G401.6 (cell line): ENCODE results near the gene FBN1.

Experiments
- FAIRE-seq: peaks from 2 replicates; lab custom pipeline; 2012; peaks lifted over from hg19 to GRCh38; lab: Jason Lieb, UNC

Gene FBN1

DNA sequence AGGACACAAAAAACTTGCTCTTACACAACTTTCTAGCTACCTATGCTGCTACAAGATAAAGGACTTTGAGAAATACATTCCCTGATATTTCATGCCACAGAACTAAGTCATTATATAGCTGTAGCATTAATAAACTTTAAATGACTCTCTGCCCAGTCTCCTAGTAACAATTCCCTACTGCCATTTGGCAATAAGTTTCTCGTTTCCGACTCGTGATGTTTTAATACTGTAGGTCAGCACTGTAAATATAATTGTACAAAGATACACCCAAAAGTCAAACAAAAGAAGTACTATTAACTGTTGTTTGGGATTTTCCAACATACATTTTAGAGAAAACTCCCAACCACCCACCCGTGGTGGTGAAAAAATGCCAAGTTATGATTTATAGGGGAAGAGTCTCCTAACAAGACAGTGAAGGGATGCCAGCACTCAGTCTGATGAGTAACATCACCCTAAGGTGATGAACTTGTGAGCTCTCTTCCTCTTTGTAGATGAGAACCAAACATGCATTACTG is 182.1 kb downstream of the FBN1 start:
- no peak for FAIRE-seq

DNA sequence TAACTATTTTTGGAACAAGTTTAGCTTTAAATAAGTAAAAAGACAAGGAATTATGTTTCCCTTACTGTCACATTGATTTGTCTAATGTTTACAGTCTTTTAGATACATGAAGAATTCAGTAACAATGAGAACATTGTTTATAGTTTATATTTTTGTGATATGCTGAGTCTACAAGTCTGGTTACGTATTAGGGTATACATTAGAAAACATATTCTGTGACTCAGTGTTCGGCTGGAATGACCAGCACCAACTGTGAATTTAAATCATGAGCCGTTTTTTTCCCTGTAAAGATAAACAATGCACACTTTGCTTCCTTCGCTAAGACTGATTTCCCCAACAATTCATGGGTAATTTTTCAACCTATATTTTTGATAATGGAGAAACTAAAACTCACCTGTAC is 182.8 kb downstream of the FBN1 start:
- no peak for FAIRE-seq

DNA sequence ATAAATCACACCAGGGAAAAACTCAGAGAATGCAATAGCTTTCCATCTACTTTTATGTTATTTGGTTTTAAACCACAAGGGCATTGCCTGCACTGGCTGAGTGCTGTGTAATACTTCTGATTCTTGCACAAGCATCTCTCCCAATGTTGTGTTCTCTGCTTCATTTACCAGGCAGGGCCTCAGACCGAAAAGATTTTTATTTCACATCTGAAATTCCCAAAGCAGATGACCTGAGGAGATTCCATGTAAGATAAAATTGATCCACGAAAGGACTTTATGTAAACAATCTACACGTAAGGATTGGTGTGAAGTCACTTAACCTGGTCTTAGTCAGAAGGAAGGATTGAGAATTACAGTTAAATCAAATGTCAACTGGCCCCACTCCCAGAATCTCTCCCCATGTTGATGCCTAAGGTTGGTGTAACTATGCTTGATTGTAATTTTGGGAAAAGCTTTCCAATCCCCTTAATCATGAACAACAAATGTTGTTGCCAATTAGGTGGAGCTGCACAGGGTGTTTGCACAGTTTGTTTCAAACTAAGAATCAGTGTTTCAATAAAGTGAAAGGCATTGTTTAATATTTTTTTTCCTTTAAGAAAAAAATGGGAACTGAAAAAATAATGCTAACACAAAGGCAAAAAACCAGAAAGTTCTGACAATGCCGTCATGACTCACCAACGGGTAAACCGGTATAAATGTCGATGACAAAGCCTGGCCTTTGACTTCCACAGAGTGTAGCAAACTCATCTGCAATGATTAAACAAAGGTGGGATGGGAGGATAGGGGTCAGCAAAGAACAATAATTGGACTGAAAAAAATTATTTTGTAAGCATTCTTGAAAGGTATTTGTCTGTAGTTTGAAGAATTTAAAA is 185.7 kb downstream of the FBN1 start:
- FAIRE-seq = no peak

DNA sequence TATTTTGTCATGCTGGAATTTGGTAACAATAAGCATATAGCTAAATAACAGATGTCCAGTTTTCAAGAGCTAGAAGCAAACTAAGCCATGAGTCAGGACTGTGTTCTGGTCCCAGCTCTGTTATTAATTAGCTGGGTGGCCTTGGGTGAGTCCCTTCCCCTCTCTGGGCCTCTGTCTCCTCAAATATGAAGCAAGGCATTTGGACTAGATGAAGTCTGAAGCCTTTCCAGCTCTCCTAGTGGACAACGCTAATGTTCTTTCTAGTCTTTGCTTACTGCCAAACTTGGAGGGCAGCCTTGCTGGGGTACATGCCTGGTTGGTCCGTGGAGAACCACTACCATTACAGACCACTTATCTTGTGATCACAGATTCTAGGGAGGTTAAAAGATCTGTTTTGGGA is 186.6 kb downstream of the FBN1 start:
- FAIRE-seq = no peak

DNA sequence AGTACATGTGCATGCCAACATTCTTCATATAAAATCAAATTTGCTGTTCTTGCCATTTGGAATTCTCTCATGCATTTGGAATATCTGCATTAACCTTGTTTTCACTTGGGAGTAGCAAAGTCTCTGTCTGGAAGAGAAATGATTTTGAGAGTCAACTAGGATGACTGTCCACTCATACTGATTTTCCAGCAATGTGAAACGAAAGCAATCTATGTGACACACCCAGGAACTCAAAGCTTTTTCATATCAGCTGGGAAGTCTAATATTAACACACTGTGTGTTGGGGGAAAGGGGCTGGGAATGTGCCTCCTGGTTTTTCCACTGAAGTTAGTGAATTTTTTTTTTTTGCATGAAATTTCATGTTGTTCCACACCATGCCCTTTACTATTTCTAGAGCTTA is 189.4 kb downstream of the FBN1 start:
- no peak for FAIRE-seq

DNA sequence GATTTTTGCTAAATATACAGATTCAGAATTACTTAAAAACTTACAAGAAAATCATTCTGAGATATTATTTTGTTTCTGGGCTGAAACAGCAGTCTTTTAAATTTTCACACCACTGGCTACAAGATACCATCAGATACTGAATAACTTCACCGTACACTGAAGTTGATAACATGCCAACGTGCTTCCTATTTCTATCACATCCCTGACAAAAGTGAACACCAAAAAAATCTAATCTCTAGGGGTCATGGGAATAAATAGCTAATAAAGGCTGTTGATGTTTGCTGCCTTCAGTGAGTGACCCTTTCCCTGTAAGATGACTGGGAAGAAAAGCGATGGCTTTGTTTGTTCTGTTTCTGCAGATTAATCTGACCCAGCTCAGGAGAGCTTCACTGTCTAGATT is 193.8 kb downstream of the FBN1 start:
- no peak for FAIRE-seq

DNA sequence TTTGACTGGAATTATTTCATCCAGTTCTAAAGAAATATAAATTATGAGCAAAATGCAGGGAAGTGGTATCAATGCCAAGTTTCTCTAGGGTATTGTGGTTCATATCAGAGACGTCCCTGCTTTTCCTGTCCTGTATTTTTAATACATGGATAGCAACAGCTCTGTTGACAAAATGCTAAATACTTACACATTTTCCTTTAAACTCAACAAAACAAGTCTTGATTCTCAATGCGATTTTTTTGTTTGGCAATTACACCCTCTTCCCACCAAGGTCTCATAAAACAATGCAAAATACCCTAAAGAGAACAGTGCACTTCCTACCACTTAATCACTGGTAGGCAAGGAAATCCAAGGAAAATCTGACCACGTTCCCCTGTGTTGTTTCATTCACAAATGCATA is 194.3 kb downstream of the FBN1 start:
- no peak for FAIRE-seq

DNA sequence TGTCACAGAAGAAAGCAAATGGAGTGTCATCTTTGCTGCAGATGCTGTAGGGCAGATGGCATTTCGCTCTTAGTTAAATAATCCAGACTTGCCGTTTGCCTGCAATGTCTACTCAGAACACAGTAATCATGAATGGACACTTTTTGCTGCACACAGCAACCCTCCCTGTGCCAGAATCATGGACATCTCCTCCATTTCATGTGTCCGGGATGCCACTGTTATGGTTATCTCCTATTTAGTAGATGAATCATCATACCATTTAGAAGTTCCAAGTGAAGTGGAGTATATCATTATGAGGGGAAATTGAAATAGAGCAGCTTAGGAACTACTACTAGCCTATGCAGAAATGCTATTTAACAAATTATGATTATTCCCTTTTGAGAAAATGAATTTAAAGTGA is 195.8 kb downstream of the FBN1 start:
- FAIRE-seq = no peak

DNA sequence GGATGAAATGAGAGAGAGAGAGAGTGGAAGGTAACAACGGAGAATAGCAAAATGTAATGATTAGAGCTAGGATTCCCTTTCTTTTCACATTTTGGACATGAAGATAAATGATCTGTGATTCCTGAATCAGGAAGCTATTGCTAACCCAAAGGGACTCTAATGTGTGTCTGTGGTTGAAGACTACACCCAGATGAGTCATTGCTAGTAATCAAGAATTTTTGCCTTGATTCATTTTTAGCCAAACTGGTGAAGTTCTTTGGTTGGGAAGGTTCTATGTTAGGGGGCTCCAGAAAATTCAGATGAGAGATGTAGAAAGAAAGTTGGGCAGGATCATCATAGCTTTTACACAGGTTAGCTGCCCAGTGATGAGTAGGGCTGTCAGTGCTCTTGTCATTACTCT is 197.9 kb downstream of the FBN1 start:
- FAIRE-seq = no peak

DNA sequence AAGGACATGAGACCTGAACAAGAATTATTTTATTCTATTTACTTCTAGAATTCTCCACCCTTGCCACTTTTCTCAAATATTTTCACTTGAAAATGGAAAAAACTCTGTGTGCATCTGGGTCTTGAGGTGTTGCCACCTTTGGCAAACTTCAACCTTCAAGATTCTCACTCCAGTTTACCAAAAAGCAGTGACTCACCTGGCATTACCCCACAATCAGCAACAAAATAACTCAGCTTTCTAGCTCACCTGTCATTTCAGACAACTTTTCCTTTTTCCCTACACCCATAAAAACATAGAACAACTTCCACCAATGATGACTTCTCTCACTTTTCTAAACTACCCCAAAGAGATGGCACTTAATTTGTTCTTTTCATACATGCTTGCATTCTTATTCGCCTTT is 198.5 kb downstream of the FBN1 start:
- no peak for FAIRE-seq

DNA sequence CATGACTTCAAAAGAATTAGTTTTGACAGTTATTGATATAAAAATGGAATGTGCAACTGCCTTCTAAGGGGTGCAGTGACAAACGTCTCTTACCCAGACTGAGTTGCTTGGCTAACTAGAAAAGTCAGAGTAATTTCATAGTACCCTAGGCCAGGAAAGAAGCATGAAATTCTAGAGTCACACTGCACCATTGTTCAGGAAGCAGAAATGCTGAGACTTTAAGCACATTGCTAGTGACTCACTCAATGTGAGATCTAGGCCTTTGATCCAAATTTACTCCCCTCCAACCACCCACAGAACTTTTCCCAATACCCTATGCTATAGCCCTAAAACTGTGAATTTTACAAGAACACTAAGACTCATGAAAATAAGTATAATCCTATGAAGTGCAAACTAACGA is 203.5 kb downstream of the FBN1 start:
- FAIRE-seq = no peak

DNA sequence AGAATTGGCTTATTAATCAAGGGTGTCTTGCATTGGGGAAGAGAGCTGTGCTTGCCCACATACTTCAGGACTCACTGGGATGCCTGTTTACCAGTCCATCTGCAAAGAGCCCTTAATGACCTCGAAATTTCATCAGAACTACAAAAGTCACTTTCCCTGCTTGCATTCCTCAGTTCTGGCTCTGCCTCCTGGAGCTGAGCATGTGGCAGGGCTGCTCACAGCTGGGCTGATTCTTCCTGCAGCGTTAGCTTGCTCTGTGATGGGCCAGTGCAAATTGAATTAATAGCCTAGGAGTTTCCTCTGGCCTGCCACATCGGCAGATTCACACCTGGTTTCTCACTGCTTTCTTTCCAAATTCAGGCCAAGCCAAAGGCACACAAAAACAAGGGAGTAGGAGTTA is 205.4 kb downstream of the FBN1 start:
- FAIRE-seq = no peak

DNA sequence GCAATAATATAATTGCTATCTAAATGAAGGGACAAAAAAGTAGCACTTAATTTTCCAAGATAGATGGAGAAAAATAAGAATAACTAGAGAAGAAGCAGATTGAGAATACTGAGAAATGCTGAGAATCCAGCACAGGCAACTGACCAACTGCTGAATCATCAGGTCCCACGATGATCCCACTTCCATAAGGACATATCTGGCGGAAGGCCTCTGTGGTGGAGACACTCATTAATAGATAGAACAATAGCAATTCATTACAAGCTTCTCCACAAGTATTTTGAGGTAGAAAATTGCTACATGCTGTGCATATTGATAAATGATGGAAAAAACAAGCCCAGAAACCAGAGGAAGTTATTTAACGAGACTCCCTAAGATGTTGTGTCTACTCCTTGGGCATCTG is 208.3 kb downstream of the FBN1 start:
- FAIRE-seq = no peak

DNA sequence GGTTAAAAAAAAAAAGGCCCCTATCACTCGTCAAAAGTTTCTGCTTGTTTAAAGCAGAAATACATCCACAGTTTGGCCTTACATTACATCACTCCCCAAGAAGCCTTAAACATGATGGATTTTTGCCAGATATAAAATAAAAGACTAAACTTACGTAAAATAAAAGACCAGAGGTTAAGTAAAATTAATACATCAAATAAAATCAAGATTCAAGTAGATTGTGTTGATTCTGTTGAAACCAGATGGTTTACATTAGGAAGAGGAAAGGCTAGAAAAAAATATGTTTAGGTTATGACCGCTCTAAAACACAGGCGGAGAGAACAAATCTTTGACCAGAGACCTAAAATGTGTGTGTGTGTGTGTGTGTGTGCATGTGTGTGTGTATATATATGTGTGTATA is 210.2 kb downstream of the FBN1 start:
- FAIRE-seq = no peak

DNA sequence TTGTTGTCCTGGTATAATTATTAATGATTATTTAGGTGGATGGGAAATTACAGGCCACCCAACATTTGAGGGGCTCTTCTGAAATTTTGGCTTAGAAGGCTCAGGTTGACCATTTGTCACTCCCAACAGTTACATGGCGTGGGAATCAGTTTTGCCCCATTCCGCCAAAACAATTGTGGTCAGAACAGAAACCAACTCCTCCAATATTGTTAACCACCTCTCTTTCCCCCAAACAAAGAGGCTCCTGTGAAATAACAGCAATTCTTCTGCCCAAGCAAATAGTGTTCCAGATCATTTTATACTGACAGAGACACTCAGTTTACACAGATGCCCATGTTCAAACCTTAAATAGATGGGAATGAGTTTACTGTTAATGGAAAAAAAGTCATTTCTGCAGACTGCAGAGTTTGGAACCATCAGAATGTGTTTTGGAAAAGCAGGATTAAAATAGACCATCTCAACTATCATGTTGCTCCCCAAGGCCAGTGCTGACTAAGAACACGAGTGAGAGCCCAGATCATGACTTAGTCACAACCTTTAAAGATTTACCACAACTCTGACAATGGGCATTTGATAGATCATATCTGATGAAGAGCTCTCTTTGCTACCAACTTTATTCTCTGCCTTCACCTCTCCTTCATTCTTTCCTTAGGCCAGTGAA is 212.2 kb downstream of the FBN1 start:
- no peak for FAIRE-seq

DNA sequence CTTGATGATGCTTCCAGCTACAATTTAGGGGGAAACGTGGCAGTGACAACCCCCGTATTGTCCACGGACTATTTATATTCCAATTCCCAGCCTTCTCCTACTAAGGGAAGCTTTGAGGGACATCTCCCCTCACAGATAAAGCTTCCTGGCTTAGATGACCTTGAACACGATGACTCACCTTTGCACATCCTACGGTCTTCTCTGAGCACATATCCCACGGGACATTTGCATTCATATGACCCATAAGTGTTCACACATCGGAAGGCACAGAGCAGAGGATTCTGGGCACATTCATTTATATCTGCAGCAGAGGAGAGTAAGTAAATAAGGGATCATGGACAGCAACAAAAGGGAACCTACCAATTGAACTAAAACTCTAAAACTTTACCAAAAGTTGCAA is 212.8 kb downstream of the FBN1 start:
- no peak for FAIRE-seq

DNA sequence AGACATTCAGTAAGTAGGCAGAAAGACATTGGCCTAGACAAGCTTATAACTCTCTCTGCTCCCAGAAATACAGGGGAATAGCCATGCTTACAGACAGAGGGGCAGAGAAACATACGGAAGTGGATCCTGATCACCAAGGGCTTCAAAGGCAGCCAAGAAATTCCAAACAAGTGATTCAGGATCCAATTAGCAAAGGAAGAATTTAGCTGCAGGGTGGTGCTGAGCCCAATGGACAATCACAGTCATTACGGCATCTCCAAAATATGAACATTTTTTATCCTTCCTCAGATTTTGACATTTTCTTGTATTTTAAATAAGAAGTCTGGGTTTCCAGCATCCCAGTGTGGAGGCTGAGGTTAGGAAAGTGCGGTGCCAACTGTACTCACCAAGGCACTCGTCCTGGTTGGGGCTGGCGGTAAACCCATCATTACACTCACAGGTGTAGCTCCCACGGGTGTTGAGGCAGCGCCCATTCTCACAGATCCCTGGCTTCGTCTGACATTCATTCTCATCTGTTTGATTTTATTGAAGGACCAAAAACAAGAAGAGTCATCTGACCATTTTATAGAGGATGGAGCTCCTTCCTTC is 217.5 kb downstream of the FBN1 start:
- FAIRE-seq = no peak

DNA sequence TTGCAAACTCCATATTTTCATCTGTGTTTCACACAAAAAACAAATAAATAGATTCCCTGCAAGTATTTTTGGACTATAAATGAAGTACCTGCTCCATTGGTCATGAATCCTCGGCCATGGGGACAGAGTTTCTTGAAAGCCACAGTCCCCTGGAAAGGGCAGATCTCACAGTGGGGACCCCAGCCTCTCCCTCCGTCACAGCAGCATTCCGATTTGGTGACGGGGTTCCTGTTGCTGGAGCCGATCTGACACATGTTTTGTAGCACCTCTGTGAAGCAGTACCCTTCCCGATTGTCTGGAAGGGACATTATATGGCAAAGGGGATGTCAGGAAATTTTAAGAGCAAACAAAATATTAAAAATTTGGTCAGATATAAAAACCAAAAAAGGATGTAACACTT is 218.0 kb downstream of the FBN1 start:
- no peak for FAIRE-seq

DNA sequence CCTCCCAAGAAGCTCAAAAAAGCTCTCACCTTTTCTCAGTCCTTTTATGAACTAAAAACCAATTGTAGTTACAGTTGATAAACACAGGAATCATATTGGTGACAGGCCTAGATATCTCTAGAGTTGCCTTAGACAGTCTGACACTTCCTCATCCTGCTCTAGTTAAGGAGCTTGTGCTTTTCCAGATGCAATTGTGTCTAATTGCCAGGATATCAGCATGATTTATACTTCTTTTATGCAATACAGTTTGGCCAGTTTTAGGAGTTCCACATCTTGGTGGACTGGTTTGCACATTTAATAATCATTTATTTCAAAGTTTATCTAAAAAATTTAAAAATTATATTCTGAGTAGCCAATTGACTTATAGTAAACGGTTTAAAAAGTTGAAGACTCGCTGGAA is 218.6 kb downstream of the FBN1 start:
- FAIRE-seq = no peak

DNA sequence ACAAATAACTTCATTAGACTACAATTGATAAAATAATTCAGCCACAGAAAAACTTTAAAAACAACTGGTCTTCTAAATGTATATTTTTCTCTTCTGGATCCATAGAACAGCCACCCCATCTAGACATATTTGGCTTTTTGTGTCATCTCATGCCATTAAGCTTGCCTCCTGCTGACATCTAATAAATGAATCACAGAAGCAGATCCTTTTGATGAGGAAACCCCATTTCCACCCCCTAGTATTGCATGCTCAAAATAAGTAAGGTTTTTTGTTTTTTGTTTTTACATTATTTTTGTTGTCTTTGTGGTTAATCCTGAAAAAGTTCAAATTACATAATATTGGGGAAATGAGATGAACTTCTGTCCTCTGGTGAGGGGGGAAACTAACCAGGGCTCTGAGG is 219.5 kb downstream of the FBN1 start:
- no peak for FAIRE-seq

DNA sequence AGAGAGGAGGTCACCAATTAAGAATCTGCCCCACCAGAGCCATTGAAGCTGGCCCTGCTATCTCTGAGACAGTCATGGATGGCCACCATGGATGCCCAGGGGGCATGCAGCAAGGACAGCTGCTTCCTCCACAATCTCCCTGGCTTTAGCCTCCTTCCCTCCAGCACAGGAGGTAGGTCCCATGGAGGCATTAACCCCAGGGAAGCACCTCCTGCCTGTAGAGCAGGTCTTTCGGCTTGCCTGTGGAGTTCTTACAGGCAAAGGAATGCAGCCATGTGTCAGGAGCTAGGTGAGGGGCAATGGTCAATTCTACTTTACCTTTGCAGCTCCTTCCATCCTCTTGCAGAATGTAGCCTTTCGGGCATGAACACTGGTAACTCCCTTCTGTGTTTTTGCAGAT is 220.5 kb downstream of the FBN1 start:
- no peak for FAIRE-seq

DNA sequence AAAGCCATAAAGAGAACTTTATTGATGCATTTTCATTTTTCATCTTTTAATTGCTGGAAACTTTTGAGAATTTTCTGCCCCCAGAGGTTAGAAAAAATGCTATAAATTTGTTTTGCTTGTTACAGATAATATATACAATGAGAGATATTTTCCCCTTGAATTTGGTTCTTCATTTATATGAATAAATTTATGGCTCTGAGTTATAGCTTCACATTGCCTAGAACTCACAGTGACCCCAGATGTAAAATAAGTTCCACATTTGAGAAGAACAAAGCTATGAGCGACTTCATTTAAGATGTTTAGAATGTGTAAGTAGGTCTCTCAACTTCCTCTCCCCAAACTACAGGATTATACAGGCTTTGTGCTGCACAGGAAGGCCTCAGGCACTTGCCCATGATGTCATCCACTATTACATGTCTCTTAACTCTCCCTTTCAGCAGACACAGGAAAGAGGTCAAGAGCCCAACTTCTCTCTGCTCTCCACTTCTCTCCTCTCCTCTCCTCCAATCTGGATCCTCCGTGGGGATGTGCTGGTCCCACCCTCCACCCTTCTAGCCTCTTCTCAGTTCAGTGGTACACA is 221.5 kb downstream of the FBN1 start:
- FAIRE-seq = no peak

DNA sequence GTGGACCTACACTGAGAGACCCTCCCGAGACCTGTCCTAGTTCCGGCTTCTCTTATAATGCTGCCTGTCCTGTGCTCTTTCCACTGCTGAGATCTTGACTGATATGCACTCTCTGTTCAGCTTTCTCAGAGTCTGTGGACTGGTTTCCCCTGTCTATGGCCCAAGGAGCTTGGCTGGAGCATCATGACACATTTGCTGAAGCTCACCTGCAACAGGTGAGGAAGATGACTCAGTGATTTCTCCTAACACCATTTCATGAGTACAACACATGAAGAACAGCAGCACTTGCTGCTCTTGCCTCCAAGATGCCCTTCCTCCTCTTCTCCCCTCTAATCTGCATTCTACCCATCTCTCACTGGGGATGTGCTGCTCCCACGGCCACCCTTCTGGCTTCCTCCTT is 222.2 kb downstream of the FBN1 start:
- no peak for FAIRE-seq
